Natural killer cell (primary cell): Measurements from ENCODE around the gene AZIN2. TPM values are rescaled to one million over a fixed set of nuclear protein-coding genes. Genes with fewer than 3 reads are reported as not detected.
A peak's percentile ranks its signal among the peaks of the same experiment; 100 is the strongest.
"Not testable (repeated sequence)": the region's sequence is repeated elsewhere in the genome, so short reads cannot be mapped to it uniquely, and the experiment has no call there.

ENCODE experiments used
- ATAC-seq, 3 donors: fragments of 150-1000 bp in 2 of 3; fragments of 200-7000 bp in 1 of 3; cut with Tn5 transposase; 1 replicate in 1 of 3; 2 replicates in 2 of 3; pipeline ENCODE4 v1.10.0; 2021; ENCODE audit warnings: mild to moderate bottlenecking in 2 of 3, moderate library complexity in 2 of 3
- DNase-seq, 2 donors: peaks; one replicate each; pipeline versions ENCODE4 v3.0.0 to v3.0.0-alpha.2; 2013 to 2021; ENCODE audit warnings: mixed read lengths in 1 of 2
- H3K27ac ChIP-seq: one replicate; pipeline ENCODE4 v1.5.1; 2013; ENCODE audit warnings: mild to moderate bottlenecking, low read length
- H3K27me3 ChIP-seq: one replicate; pipeline ENCODE4 v1.6.1; 2013; ENCODE audit warnings: low read length; ENCODE audit not compliant: control insufficient read depth, insufficient read depth
- H3K36me3 ChIP-seq: one replicate; pipeline ENCODE4 v1.6.1; 2013; ENCODE audit warnings: low read length; ENCODE audit not compliant: control insufficient read depth, insufficient read depth
- H3K4me1 ChIP-seq: one replicate; pipeline ENCODE4 v1.6.1; 2013; ENCODE audit warnings: low read length; ENCODE audit not compliant: control insufficient read depth, insufficient read depth
- H3K4me3 ChIP-seq: one replicate; pipeline ENCODE4 v1.5.1; 2013; ENCODE audit warnings: low read length
- H3K9me3 ChIP-seq: one replicate; pipeline ENCODE4 v1.6.1; 2013; ENCODE audit warnings: low read length; ENCODE audit not compliant: control insufficient read depth, insufficient read depth
- H3K27ac Mint-ChIP-seq, 2 donors: one replicate each; pipeline ENCODE4 v1.8.0; 2022; ENCODE audit warnings: mild to moderate bottlenecking in 2 of 2, mixed read lengths in 2 of 2, moderate library complexity in 1 of 2
- H3K27me3 Mint-ChIP-seq, 2 donors: one replicate each; pipeline ENCODE4 v1.8.0; 2022; ENCODE audit warnings: low read depth in 2 of 2, mixed read lengths in 2 of 2
- H3K36me3 Mint-ChIP-seq: one replicate; pipeline ENCODE4 v1.8.0; 2022; ENCODE audit warnings: mixed read lengths
- H3K4me1 Mint-ChIP-seq, 2 donors: one replicate each; pipeline ENCODE4 v1.8.0; 2022; ENCODE audit warnings: mixed read lengths in 2 of 2
- H3K4me3 Mint-ChIP-seq: one replicate; pipeline ENCODE4 v1.8.0; 2022; ENCODE audit warnings: mild to moderate bottlenecking, moderate library complexity, mixed read lengths
- H3K9me3 Mint-ChIP-seq, 2 donors: one replicate each; pipeline ENCODE4 v1.8.0; 2022; ENCODE audit warnings: mixed read lengths in 2 of 2
- CTCF ChIP-seq: fragments of 200-600 bp; IDR thresholded peaks from one replicate; pipeline ENCODE4 v1.8.0; 2022; ENCODE audit warnings: antibody characterized with exemption
- WGBS: methylation state at CpG from one replicate; pipeline ENCODE4 v1.1.7; 2013; ENCODE audit warnings: missing lambda C conversion rate; ENCODE audit not compliant: insufficient coverage; 5-methylcytosine and 5-hydroxymethylcytosine counted together
- intact Hi-C: fragments of 100-400 bp; cut with micrococcal nuclease; formaldehyde crosslinking; loops from one replicate; pipeline ENCODE4 v1.14.2; 2022
- total RNA-seq, 4 donors: library from RNA; stranded (reverse); fragments of 120-200 nt in 1 of 4; gene quantifications; one replicate each; pipeline versions ENCODE4 v1.2.3 to v1.2.4, GENCODE V29; 2013 to 2022

AZIN2 gene
- total RNA-seq, 3 donors from 2014 or later (not counting 1 experiment from before 2014, with no cell fraction given), result 1.9 to 5.1 (median 4.1) TPM

- no peak overlapping the region for H3K27ac Mint-ChIP-seq
- WGBS, result 91% methylated on average over 7 of the region's 7 CpGs
- intact Hi-C loops, result no loop called here
- H3K9me3 ChIP-seq, result no peaks in the 10 kb centered on the region
- no peaks in the 10 kb centered on the region for H3K36me3 ChIP-seq
- ATAC-seq (no peak), DNase-seq (no peak)
- no peaks in the 10 kb centered on the region for H3K9me3 Mint-ChIP-seq
- H3K27me3 ChIP-seq, result no peaks in the 10 kb centered on the region
- no peak for TF ChIP-seq CTCF
- no peak overlapping the region for H3K4me3 ChIP-seq
- no peaks in the 10 kb centered on the region for H3K27me3 Mint-ChIP-seq
- no peak overlapping the region for H3K27ac ChIP-seq
- H3K4me1 ChIP-seq, result peaks cover 9% of the 10 kb centered on the region
- no peaks in the 10 kb centered on the region for H3K36me3 Mint-ChIP-seq
- H3K4me1 Mint-ChIP-seq, result peaks cover 9 to 24% of the 10 kb centered on the region in 2 donors
- H3K4me3 Mint-ChIP-seq, result no peak overlapping the region
These were observed 41.7 kb downstream of the AZIN2 start for GRCh38 chr1:33122483-33123178.

GRCh38 chr1:33123266-33123665, 42.3 kb downstream of the AZIN2 start:
- Mint-ChIP-seq H3K27me3 (no peaks in the 10 kb centered on the region), H3K4me3 (no peak overlapping the region), H3K27ac (no peak overlapping the region), H3K36me3 (no peaks in the 10 kb centered on the region), H3K9me3 (no peaks in the 10 kb centered on the region), H3K4me1 (peaks cover 9 to 28% of the 10 kb centered on the region in 2 donors)
- ATAC-seq, result no peak
- H3K36me3 ChIP-seq, result no peaks in the 10 kb centered on the region
- H3K27ac ChIP-seq, result no peak overlapping the region
- WGBS, result 90% methylated on average over 3 of the region's 3 CpGs
- intact Hi-C loops, result no loop called here
- peaks cover 15% of the 10 kb centered on the region for H3K4me1 ChIP-seq
- no peak for TF ChIP-seq CTCF
- H3K9me3 ChIP-seq, result no peaks in the 10 kb centered on the region
- no peaks in the 10 kb centered on the region for H3K27me3 ChIP-seq
- no peak overlapping the region for H3K4me3 ChIP-seq
- DNase-seq, result no peak

- H3K4me3 ChIP-seq, H3K36me3 ChIP-seq, H3K27ac Mint-ChIP-seq, H3K4me3 Mint-ChIP-seq, H3K27me3 Mint-ChIP-seq, H3K27me3 ChIP-seq, H3K36me3 Mint-ChIP-seq, H3K9me3 ChIP-seq, H3K27ac ChIP-seq, H3K9me3 Mint-ChIP-seq, ATAC-seq, DNase-seq: not testable (repeated sequence)
- H3K4me1 Mint-ChIP-seq, result peaks cover 17 to 41% of the 10 kb centered on the region in 2 donors
- H3K4me1 ChIP-seq, result peaks cover 22% of the 10 kb centered on the region
- WGBS, result 100% methylated on average over 1 of the region's 4 CpGs
- intact Hi-C loops, result loop anchor here (5.0 kb wide), 1 partner anchor 77 kb away; no protein-coding TSS in a partner anchor
These were observed 43.7 kb downstream of the AZIN2 start for GRCh38 chr1:33124647-33125046.

- peak overlapping the region; percentile 87 for H3K27ac ChIP-seq
- DNase-seq (no peak), ATAC-seq (peak; percentile 15 to 30 (median 18))
- Mint-ChIP-seq H3K36me3 (no peaks in the 10 kb centered on the region), H3K27ac (peak overlapping the region; percentile 95 to 97), H3K4me3 (peak overlapping the region; percentile 96), H3K27me3 (no peaks in the 10 kb centered on the region), H3K4me1 (peaks cover 31 to 54% of the 10 kb centered on the region in 2 donors), H3K9me3 (no peaks in the 10 kb centered on the region)
- intact Hi-C loops, result loop anchor here (2.0 to 5.0 kb wide), 2 partner anchors 56 to 79 kb away; partner anchors contain the start of gene TRIM62
- H3K36me3 ChIP-seq, result no peaks in the 10 kb centered on the region
- H3K4me3 ChIP-seq, result peak overlapping the region; percentile 71
- H3K9me3 ChIP-seq, result no peaks in the 10 kb centered on the region
- whole genome bisulfite sequencing, result 41% methylated on average over 9 of the region's 9 CpGs
- no peaks in the 10 kb centered on the region for H3K27me3 ChIP-seq
- peaks cover 28% of the 10 kb centered on the region for H3K4me1 ChIP-seq
- no peak for TF ChIP-seq CTCF
These were observed 45.6 kb downstream of the AZIN2 start for GRCh38 chr1:33126411-33127000.
